Measurements from ENCODE around the gene CHERP.
A peak's percentile ranks its signal among the peaks of the same experiment; 100 is the strongest.
"Not testable (repeated sequence)": the region's sequence is repeated elsewhere in the genome, so short reads cannot be mapped to it uniquely, and the experiment has no call there.

The CHERP gene

GRCh38 chr19:16476401-16476800 is 65.8 kb downstream of the CHERP start:
- CTCF ChIA-PET: no interaction called here
- H3K27ac Mint-ChIP-seq: no peak overlapping the region

GRCh38 chr19:16473875-16474392 is 68.3 kb downstream of the CHERP start:
- no peak overlapping the region for H3K4me3 Mint-ChIP-seq
- DNase-seq: no peak
- H3K27me3 Mint-ChIP-seq: peaks cover 11% of the 10 kb centered on the region
- H3K36me3 Mint-ChIP-seq: peaks cover 15% of the 10 kb centered on the region
- peaks cover 22% of the 10 kb centered on the region for H3K4me1 Mint-ChIP-seq
- peaks cover 3% of the 10 kb centered on the region for H3K9me3 Mint-ChIP-seq
- CTCF ChIA-PET: no interaction called here
- no peak overlapping the region for H3K27ac Mint-ChIP-seq

More at GRCh38 chr19:16476401-16476800, 65.8 kb downstream of the CHERP start:
- H3K9me3 Mint-ChIP-seq: peaks cover 3% of the 10 kb centered on the region
- no peak for DNase-seq
- H3K4me3 Mint-ChIP-seq: no peak overlapping the region
- peaks cover 15% of the 10 kb centered on the region for H3K27me3 Mint-ChIP-seq
- H3K4me1 Mint-ChIP-seq: no peaks in the 10 kb centered on the region
- H3K36me3 Mint-ChIP-seq: no peaks in the 10 kb centered on the region

DNA sequence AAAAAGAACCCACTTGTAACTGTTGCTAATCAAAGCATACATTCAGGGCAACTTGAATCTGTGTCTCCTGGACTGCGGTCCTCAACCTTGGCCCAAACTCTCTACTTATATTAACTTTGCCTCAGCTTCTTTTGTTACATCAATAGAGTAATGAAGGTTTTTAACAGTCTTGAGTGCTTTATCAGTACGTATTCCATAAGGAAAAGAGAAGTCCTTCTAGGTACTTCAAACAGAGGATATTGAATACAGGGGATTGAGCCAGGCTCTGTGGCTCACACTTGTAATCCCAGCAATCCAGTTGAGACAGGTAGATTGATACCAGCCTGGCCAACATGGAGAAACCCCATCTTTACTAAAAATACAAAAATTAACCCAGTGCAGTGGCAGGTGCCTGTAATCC is 69.2 kb downstream of the CHERP start:
- CTCF ChIA-PET: no interaction called here
- H3K27ac Mint-ChIP-seq: no peak overlapping the region
- H3K9me3 Mint-ChIP-seq: peaks cover 3% of the 10 kb centered on the region
- peaks cover 27% of the 10 kb centered on the region for H3K4me1 Mint-ChIP-seq
- peaks cover 19% of the 10 kb centered on the region for H3K36me3 Mint-ChIP-seq
- H3K27me3 Mint-ChIP-seq: peaks cover 11% of the 10 kb centered on the region
- DNase-seq: no peak
- H3K4me3 Mint-ChIP-seq: peak overlapping the region; percentile 38

DNA sequence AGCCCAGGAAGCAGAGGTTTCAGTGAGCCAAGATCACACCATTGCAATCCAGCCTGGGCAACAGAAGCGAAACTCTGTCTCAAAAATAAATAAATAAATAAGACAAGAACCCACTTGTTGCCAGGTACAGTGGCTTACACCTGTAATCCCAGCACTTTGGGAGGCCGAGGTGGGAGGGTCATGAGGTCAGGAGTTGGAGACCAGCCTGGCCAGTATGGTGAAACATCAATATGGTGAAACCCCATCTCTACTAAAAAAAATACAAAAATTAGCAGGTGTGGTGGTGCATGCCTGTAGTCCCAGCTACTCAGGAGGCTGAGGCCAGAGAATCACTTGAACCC is 69.7 kb downstream of the CHERP start:
- H3K4me3 Mint-ChIP-seq: peak overlapping the region; percentile 78
- H3K27ac Mint-ChIP-seq, CTCF ChIA-PET: not testable (repeated sequence)

GRCh38 chr19:16470911-16471811 is 71.1 kb downstream of the CHERP start:
- Mint-ChIP-seq H3K36me3 (peaks cover 20% of the 10 kb centered on the region), H3K27me3 (no peaks in the 10 kb centered on the region), H3K9me3 (peaks cover 3% of the 10 kb centered on the region), H3K4me1 (peaks cover 33% of the 10 kb centered on the region), H3K27ac (peak overlapping the region; percentile 69), H3K4me3 (peak overlapping the region; percentile 89)
- DNase-seq: peak; percentile 53
- CTCF ChIA-PET: no interaction called here

More for the DNA sequence above, 69.7 kb downstream of the CHERP start:
- not testable (repeated sequence) for H3K9me3 Mint-ChIP-seq, H3K27me3 Mint-ChIP-seq, DNase-seq
- H3K4me1 Mint-ChIP-seq: peaks cover 31% of the 10 kb centered on the region
- H3K36me3 Mint-ChIP-seq: peaks cover 19% of the 10 kb centered on the region

- DNase-seq: no peak
- Mint-ChIP-seq H3K4me3 (peak overlapping the region; percentile 89), H3K27me3 (no peaks in the 10 kb centered on the region), H3K36me3 (peaks cover 20% of the 10 kb centered on the region), H3K9me3 (peaks cover 3% of the 10 kb centered on the region), H3K4me1 (peaks cover 33% of the 10 kb centered on the region), H3K27ac (peak overlapping the region; percentile 69)
- CTCF ChIA-PET: no interaction called here
Observed at GRCh38 chr19:16470541-16470910, 71.7 kb downstream of the CHERP start.

All from activated naive CD4-positive, alpha-beta T cell treated with anti-CD3 and anti-CD28 coated beads, Interleukin-2, amount 10 ng/mL, durations not matched to agents 7 days and 5 days (primary cell).